SK-N-SH (cell line): Measurements from ENCODE around the gene PABPN1L. TPM values are rescaled to one million over a fixed set of nuclear protein-coding genes. Genes with fewer than 3 reads are reported as not detected.

Source experiments
- CTCF ChIA-PET: fragments of 300-600, 350-600 bp; formaldehyde crosslinking; extraction: SDS; loops from one replicate; lab custom pipeline; 2021; lab: Yijun Ruan, JAX
- POLR2A ChIA-PET: fragments of 350-600 bp; sonication (Branson Sonifier 250); formaldehyde crosslinking; extraction: SDS; loops from one replicate; lab custom pipeline; 2020; ENCODE audit warnings: antibody characterized with exemption, inconsistent platforms; lab: Yijun Ruan, JAX
- DNase-seq: peaks from one replicate; pipeline ENCODE4 v3.0.0; 2012
- H2AFZ ChIP-seq: fragments of 200-600 bp; sonication (generic); 2 replicates; pipeline ENCODE4 v1.8.1; 2016; ENCODE audit warnings: antibody characterized with exemption, mild to moderate bottlenecking, low read depth
- H3F3A ChIP-seq: fragments of 200-600 bp; sonication (generic); replicated peaks from 2 replicates; pipeline ENCODE3; 2016; ENCODE audit warnings: antibody characterized with exemption, mild to moderate bottlenecking; ENCODE audit not compliant: insufficient read depth
- H3K27ac ChIP-seq, 2 experiments: fragments of 200-500 bp in 1 of 2; fragments of 200-600 bp in 1 of 2; sonication (Bioruptor generic) in 1 of 2; sonication (generic), shearing (Covaris generic) in 1 of 2; 2 replicates each; pipeline versions ENCODE4 v1.5.1 to v1.6.1; 2014 to 2016; ENCODE audit warnings: low read depth in 2 of 2, inconsistent platforms in 1 of 2, low read length in 1 of 2, mild to moderate bottlenecking in 1 of 2, mixed read lengths in 1 of 2
- H3K27me3 ChIP-seq: fragments of 200-600 bp; sonication (generic), shearing (Covaris generic); 2 replicates; pipeline ENCODE4 v1.6.1; 2016; ENCODE audit warnings: mixed run types; ENCODE audit not compliant: insufficient read depth
- H3K36me3 ChIP-seq, 2 experiments: fragments of 200-500 bp in 1 of 2; fragments of 200-600 bp in 1 of 2; sonication (Bioruptor generic) in 1 of 2; sonication (generic) in 1 of 2; replicated peaks in 1 of 2; 2 replicates each; pipeline versions ENCODE3 to v1.5.1; 2014 to 2016; ENCODE audit warnings: low read length in 1 of 2, mild to moderate bottlenecking in 1 of 2; ENCODE audit not compliant: insufficient read depth in 2 of 2, control insufficient read depth in 1 of 2
- H3K4me1 ChIP-seq, 2 experiments: fragments of 200-500 bp in 1 of 2; fragments of 200-600 bp in 1 of 2; sonication (Bioruptor generic) in 1 of 2; sonication (generic), shearing (Covaris generic) in 1 of 2; 2 replicates each; pipeline versions ENCODE4 v1.5.1 to v1.6.1; 2014 to 2016; ENCODE audit warnings: low read depth in 1 of 2, low read length in 1 of 2, mixed run types in 1 of 2; ENCODE audit not compliant: insufficient read depth in 2 of 2, control insufficient read depth in 1 of 2
- H3K4me2 ChIP-seq: fragments of 200-600 bp; sonication (generic), shearing (Covaris generic); 2 replicates; pipeline ENCODE4 v1.6.1; 2017; ENCODE audit warnings: mixed run types
- H3K4me3 ChIP-seq, 2 experiments: fragments of 200-500 bp in 1 of 2; fragments of 200-600 bp in 1 of 2; sonication (Bioruptor generic) in 1 of 2; sonication (generic), shearing (Covaris generic) in 1 of 2; 2 replicates each; pipeline versions ENCODE4 v1.5.1 to v1.8.1; 2014 to 2016; ENCODE audit warnings: low read depth in 2 of 2, inconsistent platforms in 1 of 2, low read length in 1 of 2, mild to moderate bottlenecking in 1 of 2, mixed read lengths in 1 of 2, moderate library complexity in 1 of 2
- H3K79me2 ChIP-seq: fragments of 200-600 bp; sonication (generic); 2 replicates; pipeline ENCODE4 v1.8.1; 2017; ENCODE audit warnings: mild to moderate bottlenecking; ENCODE audit not compliant: insufficient read depth
- H3K9ac ChIP-seq: fragments of 200-600 bp; sonication (generic); 2 replicates; pipeline ENCODE4 v1.6.1; 2017; ENCODE audit warnings: mixed run types
- H3K9me2 ChIP-seq: fragments of 200-600 bp; sonication (generic); 2 replicates; pipeline ENCODE4 v1.6.1; 2017; ENCODE audit warnings: mixed run types
- H3K9me3 ChIP-seq: fragments of 200-600 bp; sonication (generic); 2 replicates; pipeline ENCODE4 v1.6.1; 2017; ENCODE audit warnings: mixed run types, mild to moderate bottlenecking, moderate library complexity
- H4K20me1 ChIP-seq: fragments of 200-600 bp; sonication (generic); 2 replicates; pipeline ENCODE4 v1.6.1; 2017; ENCODE audit warnings: mild to moderate bottlenecking, mixed run types; ENCODE audit not compliant: insufficient read depth
- ELF1 ChIP-seq: IDR thresholded peaks from 2 replicates; pipeline ENCODE4 v1.4.0; 2012
- EZH2phosphoT487 ChIP-seq: fragments of 200-600 bp; sonication (generic); IDR thresholded peaks from 2 replicates; pipeline ENCODE4 v1.6.1; 2017; ENCODE audit warnings: low read depth, mixed run types, mild to moderate bottlenecking, antibody characterized with exemption, moderate library complexity, borderline replicate concordance
- FOSL2 ChIP-seq: IDR thresholded peaks from 2 replicates; pipeline ENCODE4 v1.4.0; 2012; ENCODE audit warnings: low read depth, mild to moderate bottlenecking, moderate library complexity, borderline replicate concordance
- FOXJ3 ChIP-seq: sonication (generic); formaldehyde crosslinking; IDR thresholded peaks from 2 replicates; pipeline ENCODE4 v1.5.1; 2020; ENCODE audit warnings: mild to moderate bottlenecking, missing genetic modification reagents
- GABPA ChIP-seq: IDR thresholded peaks from 2 replicates; pipeline ENCODE4 v1.4.0; 2012; ENCODE audit warnings: low read depth, mild to moderate bottlenecking
- GATA2 ChIP-seq: sonication (generic); formaldehyde crosslinking; IDR thresholded peaks from 2 replicates; pipeline ENCODE4 v1.5.0; 2020; ENCODE audit warnings: mild to moderate bottlenecking, missing genetic modification reagents
- MEF2A ChIP-seq: IDR thresholded peaks from 2 replicates; pipeline ENCODE4 v1.4.0; 2012; ENCODE audit warnings: low read depth, borderline replicate concordance
- MXI1 ChIP-seq: IDR thresholded peaks from 2 replicates; pipeline ENCODE4 v1.6.1; 2012; ENCODE audit warnings: mild to moderate bottlenecking, low read depth, low read length, improper control_type of control experiment
- NRF1 ChIP-seq: IDR thresholded peaks from 2 replicates; pipeline ENCODE4 v1.6.1; 2012; ENCODE audit warnings: low read depth, mild to moderate bottlenecking, low read length
- POLR2AphosphoS5 ChIP-seq: IDR thresholded peaks from 2 replicates; pipeline ENCODE4 v1.6.1; 2012; ENCODE audit warnings: low read depth, low read length
- REST ChIP-seq: IDR thresholded peaks from 2 replicates; pipeline ENCODE4 v1.6.1; 2012; ENCODE audit warnings: mild to moderate bottlenecking, low read depth, low read length, moderate library complexity
- SIN3A ChIP-seq: IDR thresholded peaks from 2 replicates; pipeline ENCODE4 v1.6.1; 2012; ENCODE audit warnings: low read depth, mild to moderate bottlenecking, low read length, moderate library complexity, borderline replicate concordance
- TCF12 ChIP-seq: IDR thresholded peaks from 2 replicates; pipeline ENCODE4 v1.4.0; 2012
- USF1 ChIP-seq: IDR thresholded peaks from 2 replicates; pipeline ENCODE4 v1.4.0; 2012; ENCODE audit warnings: low read depth, borderline replicate concordance
- WGBS: methylation state at CpG from one replicate; pipeline ENCODE4 v1.1.6; 2017; ENCODE audit warnings: low lambda C conversion rate; 5-methylcytosine and 5-hydroxymethylcytosine counted together
- polyA plus RNA-seq, 3 experiments: library from polyadenylated mRNA; depleted of rRNA; stranded (reverse); fragments of >200 nt; gene quantifications; 2 replicates each; pipeline ENCODE4 v1.2.3, GENCODE V29; 2012
- TF ChIP-seq, protein P1 (sequence below): IDR thresholded peaks from 2 replicates; pipeline ENCODE4 v1.4.0; 2012; ENCODE audit warnings: low read depth, borderline replicate concordance
- TF ChIP-seq, protein P2 (sequence below): IDR thresholded peaks from 2 replicates; pipeline ENCODE4; 2012
- TF ChIP-seq, protein P3 (sequence below): fragments of 150-350 bp; IDR thresholded peaks from 2 replicates; pipeline ENCODE4 v1.6.1; 2016; ENCODE audit warnings: mild to moderate bottlenecking, low read depth, low read length
- TF ChIP-seq, protein P4 (sequence below): IDR thresholded peaks from 2 replicates; pipeline ENCODE4 v1.4.0; 2012; ENCODE audit warnings: low read depth

The PABPN1L gene
- polyA plus RNA-seq, 1 of the 3 experiments (the other 2 are of a cell fraction) = not detected

DNA sequence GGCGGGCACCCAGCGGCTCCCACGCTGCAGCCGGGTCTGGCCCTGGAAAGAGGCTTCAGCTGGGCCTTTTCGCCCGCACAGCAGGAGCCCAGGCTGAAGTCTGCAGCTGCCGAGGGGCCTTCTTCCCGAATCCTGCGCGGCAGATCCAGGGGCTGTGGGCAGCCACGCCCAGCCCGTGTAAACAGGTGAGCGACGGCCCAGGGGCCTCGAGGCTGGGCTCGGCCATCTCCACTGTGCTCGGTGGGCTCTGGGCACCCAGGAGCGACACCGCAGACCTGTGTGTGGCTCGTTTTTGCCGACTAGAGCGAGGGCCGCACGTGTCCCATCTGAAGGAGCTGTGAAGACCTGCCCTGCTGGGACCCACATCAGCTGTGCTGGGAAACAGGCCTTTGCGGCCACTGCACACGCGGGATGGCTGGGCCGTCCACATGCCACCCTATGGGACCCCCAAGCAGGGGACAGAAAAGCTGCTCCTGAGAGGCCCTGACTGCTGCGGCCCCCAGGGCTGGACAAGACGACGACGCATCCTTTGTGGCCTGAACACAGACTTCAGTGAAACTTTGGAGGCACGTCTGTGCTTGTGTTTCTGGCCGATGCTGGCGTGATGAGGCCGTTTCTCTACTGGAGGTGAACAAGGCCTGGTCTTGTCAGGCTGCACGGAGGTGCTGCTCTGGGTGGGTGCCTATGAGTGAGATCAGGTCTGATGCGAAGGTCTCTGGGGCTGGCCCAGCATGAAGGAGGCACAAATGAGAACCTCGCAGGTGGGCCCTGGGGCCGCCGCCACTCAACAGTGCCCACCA, 49.5 kb downstream of the PABPN1L start:
- no peak overlapping the region for H3K4me2 ChIP-seq
- CTCF ChIA-PET = interaction anchor here (0.6 to 9.1 kb wide), 17 partner anchors 10 to 401 kb away, joined by 3 to 82 read pairs (median 6); partner anchors contain the start of genes CDH15, GALNS, TRAPPC2L and ZNF778

More for the DNA sequence above, 49.5 kb downstream of the PABPN1L start:
- DNase-seq = no peak
- Histone ChIP-seq H3K79me2 (no peaks in the 10 kb centered on the region), H3K9ac (no peak overlapping the region), H3K4me1 (peaks cover 0 to 11% of the 10 kb centered on the region in 2 experiments; a peak in 1 of 4 replicates), H3K4me3 (no peak overlapping the region), H3K9me2 (no peaks in the 10 kb centered on the region), H3K36me3 (no peaks in the 10 kb centered on the region), H3F3A (peaks cover 12% of the 10 kb centered on the region), H3K27ac (no peak overlapping the region), H2AFZ (no peak overlapping the region), H3K9me3 (no peaks in the 10 kb centered on the region), H4K20me1 (no peaks in the 10 kb centered on the region), H3K27me3 (no peaks in the 10 kb centered on the region)
- POLR2A ChIA-PET = interaction anchor here (1.1 kb wide), 1 partner anchor 41 kb away, joined by 3 read pairs; no protein-coding TSS in a partner anchor
- WGBS = 90% methylated on average over 21 of the region's 41 CpGs
- TF ChIP-seq ELF1 (no peak), GATA2 (no peak), REST (no peak), FOXJ3 (CRISPR knock-in tag) (no peak), FOSL2 (no peak), MXI1 (no peak), USF1 (no peak), TCF12 (no peak), EZH2phosphoT487 (no peak), MEF2A (no peak), GABPA (no peak), SIN3A (no peak), POLR2AphosphoS5 (no peak), NRF1 (no peak)
- TF ChIP-seq, protein P1, sequence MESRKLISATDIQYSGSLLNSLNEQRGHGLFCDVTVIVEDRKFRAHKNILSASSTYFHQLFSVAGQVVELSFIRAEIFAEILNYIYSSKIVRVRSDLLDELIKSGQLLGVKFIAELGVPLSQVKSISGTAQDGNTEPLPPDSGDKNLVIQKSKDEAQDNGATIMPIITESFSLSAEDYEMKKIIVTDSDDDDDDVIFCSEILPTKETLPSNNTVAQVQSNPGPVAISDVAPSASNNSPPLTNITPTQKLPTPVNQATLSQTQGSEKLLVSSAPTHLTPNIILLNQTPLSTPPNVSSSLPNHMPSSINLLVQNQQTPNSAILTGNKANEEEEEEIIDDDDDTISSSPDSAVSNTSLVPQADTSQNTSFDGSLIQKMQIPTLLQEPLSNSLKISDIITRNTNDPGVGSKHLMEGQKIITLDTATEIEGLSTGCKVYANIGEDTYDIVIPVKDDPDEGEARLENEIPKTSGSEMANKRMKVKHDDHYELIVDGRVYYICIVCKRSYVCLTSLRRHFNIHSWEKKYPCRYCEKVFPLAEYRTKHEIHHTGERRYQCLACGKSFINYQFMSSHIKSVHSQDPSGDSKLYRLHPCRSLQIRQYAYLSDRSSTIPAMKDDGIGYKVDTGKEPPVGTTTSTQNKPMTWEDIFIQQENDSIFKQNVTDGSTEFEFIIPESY = no peak
- TF ChIP-seq, protein P2, sequence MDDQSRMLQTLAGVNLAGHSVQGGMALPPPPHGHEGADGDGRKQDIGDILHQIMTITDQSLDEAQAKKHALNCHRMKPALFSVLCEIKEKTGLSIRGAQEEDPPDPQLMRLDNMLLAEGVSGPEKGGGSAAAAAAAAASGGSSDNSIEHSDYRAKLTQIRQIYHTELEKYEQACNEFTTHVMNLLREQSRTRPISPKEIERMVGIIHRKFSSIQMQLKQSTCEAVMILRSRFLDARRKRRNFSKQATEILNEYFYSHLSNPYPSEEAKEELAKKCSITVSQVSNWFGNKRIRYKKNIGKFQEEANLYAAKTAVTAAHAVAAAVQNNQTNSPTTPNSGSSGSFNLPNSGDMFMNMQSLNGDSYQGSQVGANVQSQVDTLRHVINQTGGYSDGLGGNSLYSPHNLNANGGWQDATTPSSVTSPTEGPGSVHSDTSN = no peak
- TF ChIP-seq, protein P3, sequence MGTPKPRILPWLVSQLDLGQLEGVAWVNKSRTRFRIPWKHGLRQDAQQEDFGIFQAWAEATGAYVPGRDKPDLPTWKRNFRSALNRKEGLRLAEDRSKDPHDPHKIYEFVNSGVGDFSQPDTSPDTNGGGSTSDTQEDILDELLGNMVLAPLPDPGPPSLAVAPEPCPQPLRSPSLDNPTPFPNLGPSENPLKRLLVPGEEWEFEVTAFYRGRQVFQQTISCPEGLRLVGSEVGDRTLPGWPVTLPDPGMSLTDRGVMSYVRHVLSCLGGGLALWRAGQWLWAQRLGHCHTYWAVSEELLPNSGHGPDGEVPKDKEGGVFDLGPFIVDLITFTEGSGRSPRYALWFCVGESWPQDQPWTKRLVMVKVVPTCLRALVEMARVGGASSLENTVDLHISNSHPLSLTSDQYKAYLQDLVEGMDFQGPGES = no peak
- TF ChIP-seq, protein P4, sequence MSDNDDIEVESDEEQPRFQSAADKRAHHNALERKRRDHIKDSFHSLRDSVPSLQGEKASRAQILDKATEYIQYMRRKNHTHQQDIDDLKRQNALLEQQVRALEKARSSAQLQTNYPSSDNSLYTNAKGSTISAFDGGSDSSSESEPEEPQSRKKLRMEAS = no peak
